ENCODE measurements around the gene KCNN1. TPM values are rescaled to one million over a fixed set of nuclear protein-coding genes. Genes with fewer than 3 reads are reported as not detected.

KCNN1 gene
- total and polyA plus RNA-seq, 2 of the 13 experiments (the other 11 are each of a cell fraction or from before 2014, with no cell fraction given): 0.04 TPM; not detected in 1

DNA sequence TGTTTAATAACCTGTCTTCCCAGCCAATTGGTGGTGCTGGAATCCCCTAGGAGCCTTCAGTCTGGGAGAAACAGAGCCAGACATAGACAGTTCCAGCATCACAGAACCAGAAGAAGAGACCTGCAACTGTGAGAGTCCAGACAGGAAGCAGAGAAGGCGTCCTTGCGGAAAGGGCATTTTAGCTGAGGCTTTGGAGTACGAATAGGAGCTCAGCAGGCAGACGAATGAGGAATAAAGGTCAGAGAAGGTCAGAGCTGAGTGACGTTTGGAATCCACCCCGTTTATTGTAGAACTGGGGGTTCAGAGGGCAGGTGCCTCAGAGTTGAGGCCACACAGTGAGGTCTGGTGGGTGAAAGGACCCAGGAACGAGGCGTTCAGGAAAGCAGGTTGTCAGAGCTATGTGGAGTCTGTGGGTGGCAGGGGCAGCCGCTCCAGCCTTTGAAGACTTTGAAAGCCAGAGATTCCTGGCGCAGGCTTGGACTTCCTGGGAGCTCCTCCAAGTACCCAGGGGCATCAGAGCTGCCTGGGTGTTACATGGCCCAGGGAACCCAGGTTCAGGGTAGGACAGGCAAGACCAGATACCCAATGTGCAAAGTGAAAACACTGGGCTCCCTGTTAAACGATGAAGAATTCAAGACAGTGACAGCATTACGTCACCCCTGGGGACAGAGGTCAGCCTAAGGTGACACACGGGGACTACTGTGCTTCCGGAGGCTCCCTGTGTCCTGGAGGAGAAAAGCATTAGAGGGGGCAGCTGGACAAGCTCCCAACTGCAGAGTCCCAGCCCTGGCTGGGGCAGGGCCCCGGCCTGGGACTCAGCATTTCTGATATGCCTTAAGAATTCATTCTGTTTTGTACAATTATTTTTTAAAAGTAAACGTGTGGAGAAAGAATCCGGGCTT, 46.6 kb downstream of the KCNN1 start (continued):
- TF ChIP-seq, protein P1, sequence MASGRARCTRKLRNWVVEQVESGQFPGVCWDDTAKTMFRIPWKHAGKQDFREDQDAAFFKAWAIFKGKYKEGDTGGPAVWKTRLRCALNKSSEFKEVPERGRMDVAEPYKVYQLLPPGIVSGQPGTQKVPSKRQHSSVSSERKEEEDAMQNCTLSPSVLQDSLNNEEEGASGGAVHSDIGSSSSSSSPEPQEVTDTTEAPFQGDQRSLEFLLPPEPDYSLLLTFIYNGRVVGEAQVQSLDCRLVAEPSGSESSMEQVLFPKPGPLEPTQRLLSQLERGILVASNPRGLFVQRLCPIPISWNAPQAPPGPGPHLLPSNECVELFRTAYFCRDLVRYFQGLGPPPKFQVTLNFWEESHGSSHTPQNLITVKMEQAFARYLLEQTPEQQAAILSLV (CRISPR knock-in tag; IDR thresholded peaks at IDR 0.05; ENCODE audit: borderline replicate concordance): no peak
- TF ChIP-seq ZNF672 (CRISPR knock-in tag; IDR thresholded peaks at IDR 0.05): no peak
- no peak for TF ChIP-seq SP4 (CRISPR knock-in tag; IDR thresholded peaks at IDR 0.05)
- no peak for TF ChIP-seq STAT5B (CRISPR knock-in tag; IDR thresholded peaks at IDR 0.05)
- TF ChIP-seq ZMAT3 (CRISPR knock-in tag; conservative IDR thresholded peaks at IDR 0.05): 0 out of 2 replicates have a peak, but pooled peaks have one; percentile 22
- peak; percentile 99 for TF ChIP-seq RARA (CRISPR knock-in tag; IDR thresholded peaks at IDR 0.05)
- TF ChIP-seq ZNF567 (CRISPR knock-in tag; IDR thresholded peaks at IDR 0.05; ENCODE audit: borderline replicate concordance): 0 out of 2 replicates have a peak, but pooled peaks have one; percentile 30
- TF ChIP-seq ZNF142 (CRISPR knock-in tag; IDR thresholded peaks at IDR 0.05): no peak
- TF ChIP-seq POLR2AphosphoS2 (IDR thresholded peaks at IDR 0.05; ENCODE audit: low read depth, low read length): no peak
- TF ChIP-seq KLF15 (CRISPR knock-in tag; IDR thresholded peaks at IDR 0.05; ENCODE audit: borderline replicate concordance): no peak
- TF ChIP-seq ADNP (CRISPR knock-in tag; IDR thresholded peaks at IDR 0.05): no peak
- no peak for TF ChIP-seq ZNF317 (CRISPR knock-in tag; IDR thresholded peaks at IDR 0.05)
- TF ChIP-seq GRHL1 (CRISPR knock-in tag; conservative IDR thresholded peaks at IDR 0.05): no peak
- no peak for TF ChIP-seq ZNF430 (CRISPR knock-in tag; IDR thresholded peaks at IDR 0.05)
- no peak for TF ChIP-seq RBFOX2 (IDR thresholded peaks at IDR 0.05; ENCODE audit: low read depth, low read length)
- TF ChIP-seq ZFY (CRISPR knock-in tag; IDR thresholded peaks at IDR 0.05): peak; percentile 38; the same call in 1 of the 2 replicates
- TF ChIP-seq AHR (CRISPR knock-in tag; IDR thresholded peaks at IDR 0.05): 0 out of 2 replicates have a peak, but pooled peaks have one; percentile 19
- no peak for TF ChIP-seq IRF1 (CRISPR knock-in tag; IDR thresholded peaks at IDR 0.05; ENCODE audit: low read depth)
- TF ChIP-seq SUZ12 (IDR thresholded peaks at IDR 0.05; ENCODE audit: low read depth, low read length): no peak
- no peak for TF ChIP-seq NKX3-1 (CRISPR knock-in tag; IDR thresholded peaks at IDR 0.05)
- TF ChIP-seq FOXO1 (CRISPR knock-in tag; IDR thresholded peaks at IDR 0.05): peak; percentile 57; the same call in 1 of the 2 replicates
